Bronchial epithelial cell (primary cell): Measurements from ENCODE around the gene RBMS1. TPM values are rescaled to one million over a fixed set of nuclear protein-coding genes. Genes with fewer than 3 reads are reported as not detected.

Experiments
- DNase-seq: peaks from one replicate; pipeline ENCODE4 v3.0.0-alpha.2; 2010; ENCODE audit warnings: low read depth
- FAIRE-seq: peaks from 2 replicates; lab custom pipeline; 2011; peaks lifted over from hg19 to GRCh38; lab: Jason Lieb, UNC
- H3K27me3 ChIP-seq: 2 replicates; pipeline ENCODE4 v1.5.1; 2011; ENCODE audit warnings: low read length; ENCODE audit not compliant: control insufficient read depth, insufficient read depth
- H3K36me3 ChIP-seq: 2 replicates; pipeline ENCODE4 v1.5.1; 2011; ENCODE audit warnings: low read length; ENCODE audit not compliant: control insufficient read depth, insufficient read depth
- H3K4me3 ChIP-seq: 2 replicates; pipeline ENCODE4 v1.5.1; 2011; ENCODE audit warnings: mild to moderate bottlenecking, low read depth, low read length, control low read depth
- total RNA-seq: library from RNA; depleted of rRNA; stranded (reverse); fragments of >200 nt; gene quantifications from 2 replicates; pipeline ENCODE4 v1.2.1, GENCODE V29; 2014
- TF ChIP-seq, protein P1 (sequence below): IDR thresholded peaks from 2 replicates; pipeline ENCODE4 v1.5.1; 2011; ENCODE audit warnings: mild to moderate bottlenecking, moderate library complexity, low read length, control low read depth, inconsistent platforms; ENCODE audit not compliant: insufficient read depth, severe bottlenecking

RBMS1 gene
- total RNA-seq, 1 donor from 2014 or later: 30.0 TPM

DNA sequence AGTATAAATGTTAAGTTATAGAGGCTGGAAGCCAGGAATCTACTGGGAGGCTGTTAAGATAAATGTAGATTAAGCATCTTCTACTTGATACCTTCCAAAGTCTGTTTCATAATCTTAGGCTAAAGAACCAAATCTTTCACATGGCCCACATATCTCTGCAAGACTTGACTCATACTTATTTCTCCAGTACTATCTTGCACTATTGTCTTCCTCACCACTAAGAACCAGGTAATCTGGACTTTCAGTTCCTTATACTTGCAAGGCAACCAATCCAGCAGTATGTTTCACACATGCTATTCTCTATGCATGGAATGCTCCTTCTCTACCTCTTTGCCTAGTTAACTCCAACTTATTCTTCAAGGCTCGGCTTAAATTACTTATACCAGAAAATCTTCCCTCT is 62.2 kb downstream of the RBMS1 start:
- no peaks in the 10 kb centered on the region for H3K36me3 ChIP-seq
- no peak overlapping the region for H3K4me3 ChIP-seq
- TF ChIP-seq, protein P1, sequence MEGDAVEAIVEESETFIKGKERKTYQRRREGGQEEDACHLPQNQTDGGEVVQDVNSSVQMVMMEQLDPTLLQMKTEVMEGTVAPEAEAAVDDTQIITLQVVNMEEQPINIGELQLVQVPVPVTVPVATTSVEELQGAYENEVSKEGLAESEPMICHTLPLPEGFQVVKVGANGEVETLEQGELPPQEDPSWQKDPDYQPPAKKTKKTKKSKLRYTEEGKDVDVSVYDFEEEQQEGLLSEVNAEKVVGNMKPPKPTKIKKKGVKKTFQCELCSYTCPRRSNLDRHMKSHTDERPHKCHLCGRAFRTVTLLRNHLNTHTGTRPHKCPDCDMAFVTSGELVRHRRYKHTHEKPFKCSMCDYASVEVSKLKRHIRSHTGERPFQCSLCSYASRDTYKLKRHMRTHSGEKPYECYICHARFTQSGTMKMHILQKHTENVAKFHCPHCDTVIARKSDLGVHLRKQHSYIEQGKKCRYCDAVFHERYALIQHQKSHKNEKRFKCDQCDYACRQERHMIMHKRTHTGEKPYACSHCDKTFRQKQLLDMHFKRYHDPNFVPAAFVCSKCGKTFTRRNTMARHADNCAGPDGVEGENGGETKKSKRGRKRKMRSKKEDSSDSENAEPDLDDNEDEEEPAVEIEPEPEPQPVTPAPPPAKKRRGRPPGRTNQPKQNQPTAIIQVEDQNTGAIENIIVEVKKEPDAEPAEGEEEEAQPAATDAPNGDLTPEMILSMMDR: no peak
- DNase-seq: peak; percentile 64
- H3K27me3 ChIP-seq: no peaks in the 10 kb centered on the region
- FAIRE-seq: no peak

DNA sequence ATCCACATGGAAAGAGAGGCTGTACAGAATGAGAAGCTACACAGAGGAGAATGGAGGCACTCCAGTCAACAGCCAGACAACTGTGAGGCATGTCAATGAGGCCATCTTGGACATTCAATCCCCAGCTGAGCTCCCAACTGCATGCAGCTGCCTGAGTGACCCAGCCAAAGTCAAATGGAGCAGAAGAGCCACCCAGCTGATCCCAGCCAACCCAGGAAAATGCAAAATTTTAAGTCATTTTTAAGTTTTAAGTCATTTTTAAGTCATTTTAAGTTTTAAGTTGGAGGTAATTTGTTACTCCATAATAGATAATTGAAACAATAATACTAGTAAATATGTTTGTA is 63.6 kb downstream of the RBMS1 start:
- H3K4me3 ChIP-seq: no peak overlapping the region
- TF ChIP-seq, protein P1: no peak
- H3K36me3 ChIP-seq: no peaks in the 10 kb centered on the region
- DNase-seq (no peak), FAIRE-seq (no peak)
- no peaks in the 10 kb centered on the region for H3K27me3 ChIP-seq

DNA sequence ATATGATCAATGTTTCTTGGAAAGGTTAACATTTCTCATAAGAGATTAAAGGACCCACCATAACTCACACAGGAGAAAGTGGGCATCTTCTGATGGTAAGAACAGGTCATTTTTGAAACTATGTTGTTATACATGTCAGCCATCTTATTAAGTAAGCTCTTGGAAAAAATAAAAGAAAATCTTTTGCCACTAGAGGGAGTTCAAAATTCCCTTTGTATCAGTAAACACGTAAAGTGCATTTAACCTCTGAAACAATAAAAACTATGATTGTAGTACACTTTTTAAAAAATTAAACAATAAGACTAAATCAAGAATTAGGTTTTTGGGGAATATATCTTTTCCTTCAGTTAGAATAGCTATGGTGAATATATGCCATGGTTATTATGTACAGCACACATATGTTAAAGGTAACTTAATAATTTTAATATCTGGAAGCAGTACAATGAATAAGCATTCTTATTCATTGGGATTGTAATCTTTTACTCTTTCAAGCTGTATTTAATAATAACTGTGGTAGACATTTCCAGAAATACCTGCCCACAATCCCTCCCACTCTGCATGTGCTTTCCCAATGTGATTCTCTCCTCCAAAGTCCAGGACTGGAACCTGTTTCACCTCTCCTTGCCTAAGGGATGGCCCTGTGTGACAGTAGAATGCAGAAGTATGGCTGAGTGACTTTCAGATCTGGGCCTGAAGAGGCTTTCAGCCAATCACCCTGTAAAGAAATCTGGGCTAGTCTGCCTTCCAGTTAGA is 64.2 kb downstream of the RBMS1 start:
- TF ChIP-seq, protein P1: peak; percentile 31
- DNase-seq (peak; percentile 77), FAIRE-seq (no peak)
- no peaks in the 10 kb centered on the region for H3K27me3 ChIP-seq
- H3K4me3 ChIP-seq: no peak overlapping the region
- no peaks in the 10 kb centered on the region for H3K36me3 ChIP-seq

DNA sequence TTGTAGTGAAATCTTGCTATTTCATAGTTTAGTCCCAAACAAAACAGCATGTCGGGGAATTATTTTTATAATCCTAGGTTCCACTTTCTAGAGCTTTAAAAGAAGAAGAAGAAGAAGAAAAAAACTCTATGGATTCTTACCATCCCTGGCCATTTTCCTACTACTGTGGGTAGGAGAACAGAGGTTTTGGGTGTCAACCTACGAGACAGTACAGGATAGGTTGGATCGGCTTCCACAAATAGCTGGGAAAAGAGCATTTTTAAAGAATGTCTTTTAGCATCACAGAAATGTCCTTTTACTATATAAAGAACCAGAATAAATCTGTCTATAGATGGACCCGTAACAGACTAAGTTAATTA is 65.2 kb downstream of the RBMS1 start:
- Histone ChIP-seq H3K4me3 (no peak overlapping the region), H3K36me3 (no peaks in the 10 kb centered on the region), H3K27me3 (no peaks in the 10 kb centered on the region)
- no peak for DNase-seq
- FAIRE-seq: no peak
- TF ChIP-seq, protein P1: no peak

DNA sequence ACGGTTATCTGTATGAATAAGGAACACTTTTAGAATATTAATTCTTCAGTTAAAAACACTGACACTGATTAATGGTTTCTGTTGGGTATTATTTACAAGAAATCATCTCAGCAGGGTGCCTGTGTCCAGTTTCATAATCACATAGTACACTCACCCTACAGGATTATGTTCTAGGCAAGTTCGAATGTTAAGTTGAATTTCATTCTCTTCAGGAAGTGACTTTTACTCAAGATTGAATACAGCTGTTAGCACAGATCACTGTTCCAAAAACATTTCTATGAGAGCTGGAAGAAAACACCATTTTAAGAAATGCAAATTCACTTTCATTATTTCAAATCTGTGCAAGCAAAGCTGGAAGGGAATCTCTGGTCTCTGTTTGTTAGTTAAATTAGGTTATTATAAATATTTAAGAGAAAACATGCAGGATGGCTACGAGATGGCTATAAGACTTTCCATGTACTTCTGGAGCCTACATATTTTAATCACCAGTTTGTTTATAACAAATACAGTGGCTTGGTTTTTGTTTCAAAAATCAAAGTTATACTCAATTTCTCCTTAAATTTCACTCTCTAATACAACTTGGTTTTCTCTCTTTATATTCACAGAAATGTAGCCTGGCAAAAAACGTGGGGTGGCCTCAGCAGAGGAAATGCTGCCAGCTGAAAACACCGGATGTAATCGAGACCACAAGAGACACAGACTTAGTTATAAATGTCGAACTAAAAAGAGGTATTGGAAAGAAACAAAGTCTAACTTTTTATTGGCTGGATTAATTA is 65.8 kb downstream of the RBMS1 start:
- TF ChIP-seq, protein P1: no peak
- Histone ChIP-seq H3K36me3 (no peaks in the 10 kb centered on the region), H3K27me3 (no peaks in the 10 kb centered on the region), H3K4me3 (no peak overlapping the region)
- FAIRE-seq (no peak), DNase-seq (no peak)
